SK-N-MC (cell line): ENCODE results near the gene TXLNG.

ENCODE experiments used
- EZH2 ChIP-seq: fragments of 200-600 bp; sonication (generic); IDR thresholded peaks from one replicate; pipeline ENCODE4 v1.6.1; 2017; ENCODE audit warnings: antibody characterized with exemption
- POLR2AphosphoS5 ChIP-seq: IDR thresholded peaks from 2 replicates; pipeline ENCODE4 v1.6.1; 2012; ENCODE audit warnings: mild to moderate bottlenecking, low read depth, low read length, borderline replicate concordance

GRCh38 chrX:16771483-16772398 lies 14.5 kb upstream of the TXLNG start:
- TF ChIP-seq EZH2 (no peak), POLR2AphosphoS5 (peak; percentile 95)
